Right lobe of liver (tissue), 6 donors: ENCODE results near the gene GLYR1. TPM values are rescaled to one million over a fixed set of nuclear protein-coding genes. Genes with fewer than 3 reads are reported as not detected.

Source experiments
- ATAC-seq, 4 donors: fragments of 200-7000 bp; cut with Tn5 transposase; one replicate each; pipeline ENCODE4 v1.9.1; 2020; ENCODE audit warnings: mild to moderate bottlenecking in 4 of 4, moderate library complexity in 4 of 4
- DNase-seq, 3 donors: peaks; one replicate each; pipeline ENCODE4 v3.0.0-alpha.2; 2020
- H3K27ac ChIP-seq, 3 donors: fragments of 200-600 bp; one replicate each; pipeline ENCODE4 v1.8.0; 2022
- H3K27me3 ChIP-seq, 2 donors: fragments of 200-600 bp; one replicate each; pipeline ENCODE4 v1.8.0; 2022
- H3K36me3 ChIP-seq, 4 donors: fragments of 200-600 bp; sonication (generic) in 1 of 4; one replicate each; pipeline versions ENCODE4 v1.5.1 to v1.8.0; 2017 to 2022; ENCODE audit warnings: control low read depth in 1 of 4
- H3K4me1 ChIP-seq, 4 donors: fragments of 200-600 bp; sonication (generic) in 1 of 4; one replicate each; pipeline versions ENCODE4 v1.5.1 to v1.8.0; 2017 to 2022; ENCODE audit warnings: control low read depth in 1 of 4
- H3K4me3 ChIP-seq, 3 donors: fragments of 200-600 bp; one replicate each; pipeline ENCODE4 v1.8.0; 2022
- H3K9me3 ChIP-seq, 4 donors: fragments of 200-600 bp; sonication (generic) in 1 of 4; one replicate each; pipeline versions ENCODE4 v1.5.1 to v1.8.0; 2017 to 2022; ENCODE audit warnings: control low read depth in 1 of 4
- POLR2A ChIP-seq: fragments of 450-650 bp; IDR thresholded peaks from one replicate; pipeline ENCODE4 v1.6.1; 2017; ENCODE audit warnings: antibody characterized with exemption, mild to moderate bottlenecking
- WGBS: methylation state at CpG from one replicate; pipeline ENCODE4 v1.1.6; 2018; ENCODE audit warnings: low coverage, low lambda C conversion rate; ENCODE audit not compliant: insufficient coverage; ENCODE audit errors: missing lambda C conversion rate; 5-methylcytosine and 5-hydroxymethylcytosine counted together
- intact Hi-C, 2 donors: fragments of 100-400 bp; cut with DNase I; formaldehyde crosslinking; loops; one replicate each; pipeline versions ENCODE4 v1.11.2 to v1.14.1; 2022
- total RNA-seq, 6 experiments: library from RNA; depleted of rRNA in 2 of 6; stranded (reverse); fragments of >200 nt in 2 of 6; fragmentation: NEBNext Ultra II Directional in 3 of 6; extraction: Animal tissue kit (Norgen Biotek cat#: 25700) in 3 of 6; gene quantifications; one replicate each; pipeline versions ENCODE4 v1.1.0 to v1.2.4, GENCODE V29; 2016 to 2023
- TF ChIP-seq, protein P1 (sequence below), 4 donors: fragments of 200-600 bp in 3 of 4; fragments of 450-650 bp in 1 of 4; IDR thresholded peaks; one replicate each; pipeline versions ENCODE4 v1.5.1 to v1.8.0; 2016 to 2022; ENCODE audit warnings: antibody characterized with exemption in 4 of 4, mild to moderate bottlenecking in 2 of 4
- donor health status: DM: no; HTN: yes; CAD: no.
- donor health status: DM: no; HTN: no; CAD: no.
- donor health status: DM: no; HTN: no; CAD: no.
- donor health status: DM: no; HTN: yes; CAD: no.
- donor health status: DM: no; HTN: yes; CAD: no.

GLYR1 gene
- total RNA-seq, 6 experiments from 2014 or later: 33.1 to 55.2 (median 51.2) TPM

DNA sequence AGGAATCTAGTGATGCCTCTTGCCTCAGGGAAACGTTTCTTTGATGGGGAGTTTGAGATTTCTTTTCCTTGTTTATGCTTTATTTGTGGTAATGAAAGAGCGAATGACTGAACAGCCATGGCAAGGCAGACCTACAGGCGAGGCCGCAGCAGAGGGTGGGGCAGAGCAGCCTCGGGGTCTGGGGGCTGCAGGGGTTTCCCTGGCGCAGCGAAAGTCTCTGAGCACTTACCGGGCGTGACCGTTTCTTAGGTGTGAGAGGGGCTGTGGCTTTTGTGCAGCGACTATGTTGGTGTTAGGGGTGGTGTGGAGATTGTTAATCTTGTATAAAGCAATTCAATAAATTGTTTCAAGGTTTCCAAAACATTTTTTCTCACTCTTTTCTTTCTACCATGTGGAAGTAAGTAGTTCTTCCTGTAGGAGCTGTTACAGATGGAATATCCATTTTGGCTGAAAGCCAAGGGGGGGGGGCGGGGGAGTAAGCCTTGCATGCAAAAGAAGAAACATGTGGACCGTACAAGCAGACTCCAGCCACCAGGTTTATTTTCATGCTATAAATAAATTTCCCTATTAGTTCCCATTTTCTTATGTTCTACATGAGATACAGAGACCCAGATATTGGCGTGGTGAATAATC lies 35.0 kb upstream of the GLYR1 start:
- Histone ChIP-seq H3K27ac (no peak overlapping the region), H3K4me3 (no peak overlapping the region), H3K36me3 (peaks cover 6 to 100% (median 55%) of the 10 kb centered on the region in 4 donors), H3K27me3 (no peaks in the 10 kb centered on the region), H3K4me1 (peaks cover 0 to 8% (median 0%) of the 10 kb centered on the region in 4 donors), H3K9me3 (no peaks in the 10 kb centered on the region)
- TF ChIP-seq, protein P1, sequence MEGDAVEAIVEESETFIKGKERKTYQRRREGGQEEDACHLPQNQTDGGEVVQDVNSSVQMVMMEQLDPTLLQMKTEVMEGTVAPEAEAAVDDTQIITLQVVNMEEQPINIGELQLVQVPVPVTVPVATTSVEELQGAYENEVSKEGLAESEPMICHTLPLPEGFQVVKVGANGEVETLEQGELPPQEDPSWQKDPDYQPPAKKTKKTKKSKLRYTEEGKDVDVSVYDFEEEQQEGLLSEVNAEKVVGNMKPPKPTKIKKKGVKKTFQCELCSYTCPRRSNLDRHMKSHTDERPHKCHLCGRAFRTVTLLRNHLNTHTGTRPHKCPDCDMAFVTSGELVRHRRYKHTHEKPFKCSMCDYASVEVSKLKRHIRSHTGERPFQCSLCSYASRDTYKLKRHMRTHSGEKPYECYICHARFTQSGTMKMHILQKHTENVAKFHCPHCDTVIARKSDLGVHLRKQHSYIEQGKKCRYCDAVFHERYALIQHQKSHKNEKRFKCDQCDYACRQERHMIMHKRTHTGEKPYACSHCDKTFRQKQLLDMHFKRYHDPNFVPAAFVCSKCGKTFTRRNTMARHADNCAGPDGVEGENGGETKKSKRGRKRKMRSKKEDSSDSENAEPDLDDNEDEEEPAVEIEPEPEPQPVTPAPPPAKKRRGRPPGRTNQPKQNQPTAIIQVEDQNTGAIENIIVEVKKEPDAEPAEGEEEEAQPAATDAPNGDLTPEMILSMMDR (IDR thresholded peaks at IDR 0.05): no peak
- no peak for TF ChIP-seq POLR2A
- DNase-seq (peak in 1 of 3 donors; percentile 35), ATAC-seq (no peak)
- intact Hi-C loops: no loop called here
- WGBS: 75% methylated on average over 14 of the region's 14 CpGs

DNA sequence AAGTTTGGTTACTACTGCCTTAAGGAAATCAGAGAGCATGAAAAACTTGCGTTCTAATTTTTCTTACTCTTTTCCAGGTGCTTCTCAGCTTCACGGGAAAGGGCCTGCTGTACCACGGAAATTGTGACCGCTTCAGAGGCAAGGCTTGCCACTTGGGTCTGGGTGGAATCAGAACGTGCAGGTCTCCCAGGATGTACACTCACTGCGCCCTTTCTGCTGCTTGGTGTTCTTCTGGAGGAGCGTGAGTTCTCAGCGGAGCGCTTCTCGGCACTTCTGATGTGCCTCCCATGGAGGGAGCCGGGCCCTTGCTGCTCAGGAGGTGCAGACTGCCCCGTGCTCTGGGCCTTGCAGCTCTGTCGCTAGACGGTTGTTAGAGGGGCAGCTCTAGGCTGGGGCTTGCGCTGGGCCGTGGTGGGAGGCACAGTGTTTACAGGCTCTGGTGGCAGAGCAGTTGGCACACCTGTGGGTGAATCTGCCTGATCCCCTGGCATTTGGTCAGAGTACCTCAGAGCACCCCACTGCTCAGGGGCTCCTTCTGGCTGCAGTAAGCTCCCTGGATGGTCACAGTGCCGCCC lies 33.0 kb upstream of the GLYR1 start:
- H3K36me3 ChIP-seq: peaks cover 6 to 98% (median 60%) of the 10 kb centered on the region in 4 donors
- H3K4me3 ChIP-seq: no peak overlapping the region
- H3K9me3 ChIP-seq: no peaks in the 10 kb centered on the region
- intact Hi-C loops: no loop called here
- no peak overlapping the region for H3K27ac ChIP-seq
- TF ChIP-seq, protein P1 (IDR thresholded peaks at IDR 0.05): no peak
- no peak for TF ChIP-seq POLR2A
- ATAC-seq (no peak), DNase-seq (peak in 1 of 3 donors; percentile 44)
- no peaks in the 10 kb centered on the region for H3K27me3 ChIP-seq
- peaks cover 0 to 8% (median 0%) of the 10 kb centered on the region in 4 donors for H3K4me1 ChIP-seq
- 81% methylated on average over 3 of the region's 17 CpGs for WGBS

DNA sequence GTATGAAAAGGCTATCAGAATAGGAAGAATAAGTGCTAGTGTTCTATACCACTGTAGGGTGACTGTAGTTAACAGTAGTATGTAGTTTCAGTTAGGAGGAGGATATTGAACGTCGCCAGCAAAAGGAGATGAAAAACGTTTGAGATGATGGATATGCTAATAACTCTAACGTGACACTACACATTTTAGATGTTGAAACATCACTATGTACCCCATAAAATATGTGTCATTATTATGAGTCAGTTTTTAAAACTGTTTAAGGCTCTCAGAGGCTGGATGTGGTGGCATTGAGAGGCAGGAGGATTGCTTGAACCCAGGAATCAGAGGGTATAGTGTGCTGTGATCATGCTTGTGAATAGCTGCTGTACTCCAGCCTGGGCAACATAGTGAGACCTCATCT lies 32.0 kb upstream of the GLYR1 start:
- H3K27ac ChIP-seq: no peak overlapping the region
- no peaks in the 10 kb centered on the region for H3K27me3 ChIP-seq
- peaks cover 6 to 98% (median 59%) of the 10 kb centered on the region in 4 donors for H3K36me3 ChIP-seq
- 67% methylated on average over 4 of the region's 4 CpGs for WGBS
- no peak overlapping the region for H3K4me3 ChIP-seq
- DNase-seq: no peak
- intact Hi-C loops: no loop called here
- no peak for ATAC-seq
- H3K9me3 ChIP-seq: no peaks in the 10 kb centered on the region
- TF ChIP-seq POLR2A: no peak
- TF ChIP-seq, protein P1 (IDR thresholded peaks at IDR 0.05): no peak
- H3K4me1 ChIP-seq: peaks cover 0 to 8% (median 0%) of the 10 kb centered on the region in 4 donors

DNA sequence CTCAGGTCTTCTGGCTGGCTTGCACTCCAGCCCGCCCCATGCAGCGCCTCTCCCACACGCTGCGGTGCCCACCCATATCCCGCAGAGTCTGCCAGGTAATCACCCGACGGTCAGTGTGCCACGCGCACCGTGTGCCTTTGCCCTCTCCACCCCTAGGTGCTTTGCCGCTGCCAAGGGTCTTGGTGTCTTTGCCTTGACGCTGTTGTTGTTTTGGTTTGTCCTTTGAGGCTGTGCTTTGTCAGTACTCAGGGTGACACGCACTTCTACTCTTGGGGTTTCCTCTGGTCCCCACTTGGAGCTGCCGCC lies 30.2 kb upstream of the GLYR1 start:
- WGBS: 76% methylated on average over 14 of the region's 14 CpGs
- Histone ChIP-seq H3K4me1 (peaks cover 0 to 1% (median 0%) of the 10 kb centered on the region in 4 donors), H3K4me3 (no peak overlapping the region), H3K9me3 (no peaks in the 10 kb centered on the region), H3K36me3 (peaks cover 6 to 96% (median 55%) of the 10 kb centered on the region in 4 donors), H3K27me3 (no peaks in the 10 kb centered on the region), H3K27ac (no peak overlapping the region)
- no peak for ATAC-seq
- intact Hi-C loops: no loop called here
- no peak for DNase-seq
- TF ChIP-seq, protein P1 (IDR thresholded peaks at IDR 0.05): no peak
- no peak for TF ChIP-seq POLR2A
